Peyer's patch (tissue), 4 donors: ENCODE results near the gene SENP2.

Source experiments
- CTCF ChIP-seq, 6 experiments: fragments of 450-650 bp in 4 of 6; fragments of 200-600 bp in 2 of 6; sonication (generic) in 1 of 6; IDR thresholded peaks; one replicate each; pipeline ENCODE4 v1.5.1; 2017 to 2019; ENCODE audit warnings: antibody characterized with exemption in 6 of 6, mild to moderate bottlenecking in 3 of 6, moderate library complexity in 1 of 6
- POLR2A ChIP-seq, 2 donors: fragments of 450-650 bp; IDR thresholded peaks; one replicate each; pipeline ENCODE4 v1.5.1; 2017; ENCODE audit warnings: antibody characterized with exemption in 2 of 2, mild to moderate bottlenecking in 2 of 2, moderate library complexity in 2 of 2

GRCh38 chr3:185539934-185540333, 46.2 kb upstream of the SENP2 start:
- TF ChIP-seq CTCF (IDR thresholded peaks at IDR 0.05) (no peak), POLR2A (IDR thresholded peaks at IDR 0.05) (no peak)
